HG03280 (cell line): ENCODE measurements around the gene SPEM2.
A peak's percentile ranks its signal among the peaks of the same experiment; 100 is the strongest.

ENCODE experiments used
- ATAC-seq: cut with Tn5 transposase; IDR thresholded peaks from one replicate; pipeline ENCODE4 v1.9.1; 2021; ENCODE audit warnings: mild to moderate bottlenecking, moderate library complexity; ENCODE audit not compliant: unreplicated experiment

SPEM2 gene

DNA sequence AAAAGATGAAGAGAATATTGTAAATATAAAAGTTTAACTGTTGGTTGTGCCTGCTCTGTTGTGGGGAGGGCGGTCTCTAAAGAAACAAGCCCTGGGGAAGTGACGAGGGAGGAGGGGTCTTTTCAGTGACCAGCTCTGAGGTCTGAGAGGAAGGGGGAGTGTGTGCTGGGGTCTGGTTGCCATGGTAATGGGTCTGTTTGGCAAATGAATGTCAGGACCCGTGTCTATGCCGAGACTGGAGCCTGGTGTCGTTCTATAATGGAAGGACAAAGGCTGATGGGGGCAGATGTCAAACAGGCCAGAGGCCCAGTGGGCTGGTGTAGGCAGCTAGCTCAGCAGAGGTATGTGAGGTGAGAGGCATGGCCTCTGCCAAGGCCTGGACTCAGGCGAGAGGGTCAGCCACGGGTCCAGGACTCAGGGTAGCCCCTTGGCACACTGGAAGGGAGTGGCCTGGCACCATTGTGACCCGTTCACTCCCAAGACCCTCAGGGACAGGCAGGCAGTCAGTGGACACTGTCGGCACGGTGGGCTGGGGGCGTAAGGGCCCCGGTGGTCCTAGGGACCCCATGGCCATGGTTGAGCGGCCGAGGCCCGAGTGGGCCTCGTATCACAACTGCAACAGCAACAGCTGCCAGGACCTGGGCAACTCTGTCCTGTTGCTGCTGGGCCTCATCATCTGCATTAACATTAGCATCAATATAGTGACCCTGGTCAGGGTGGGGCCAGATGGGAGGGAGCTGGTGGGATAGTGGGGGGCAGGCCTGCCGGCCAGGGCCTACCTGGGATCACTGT, 5.4 kb upstream of the SPEM2 start, which contains the start of gene SPEM1:
SPEM1 (plus strand) TSS at position 506 of the 792 bp plus-strand sequence; CDS start at position 567, 61 bp downstream.
- ATAC-seq = no peak

GRCh38 chr17:7421186-7421585, 4.2 kb upstream of the SPEM2 start:
- ATAC-seq = no peak

GRCh38 chr17:7423679-7424078, 1.7 kb upstream of the SPEM2 start:
- no peak for ATAC-seq

- ATAC-seq = no peak
Measured at GRCh38 chr17:7425756-7426155, 340 bp downstream of the SPEM2 start.

GRCh38 chr17:7426203-7426863, 917 bp downstream of the SPEM2 start:
- ATAC-seq = no peak

GRCh38 chr17:7426896-7427489, 1.6 kb downstream of the SPEM2 start:
- ATAC-seq = no peak

DNA sequence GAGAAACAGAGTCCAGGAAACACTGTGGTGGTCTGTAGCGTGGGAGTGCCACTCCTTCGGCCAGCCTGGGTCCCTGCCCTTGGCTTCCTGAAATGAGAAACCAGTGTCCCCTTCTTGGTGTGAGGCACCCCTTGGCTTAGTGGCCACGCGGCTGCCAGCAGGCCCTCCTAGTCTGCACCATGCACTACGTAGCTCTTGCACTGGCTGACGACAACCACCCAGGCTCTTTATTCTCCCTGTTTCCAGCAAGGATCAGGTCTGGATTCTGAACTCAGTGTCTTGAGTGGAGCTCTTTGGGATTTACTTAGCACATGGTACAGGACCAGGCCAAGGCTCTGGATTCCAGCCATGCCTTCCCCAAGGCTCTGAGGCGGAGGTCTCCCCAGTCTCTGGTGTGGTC, 2.1 kb downstream of the SPEM2 start:
- no peak for ATAC-seq

GRCh38 chr17:7428557-7428956, 3.1 kb downstream of the SPEM2 start, which contains the start of gene SPEM3:
Gene SPEM3 (plus strand): TSS chr17:7428857. CDS start chr17:7428903, 46 bp downstream.
- ATAC-seq = no peak

DNA sequence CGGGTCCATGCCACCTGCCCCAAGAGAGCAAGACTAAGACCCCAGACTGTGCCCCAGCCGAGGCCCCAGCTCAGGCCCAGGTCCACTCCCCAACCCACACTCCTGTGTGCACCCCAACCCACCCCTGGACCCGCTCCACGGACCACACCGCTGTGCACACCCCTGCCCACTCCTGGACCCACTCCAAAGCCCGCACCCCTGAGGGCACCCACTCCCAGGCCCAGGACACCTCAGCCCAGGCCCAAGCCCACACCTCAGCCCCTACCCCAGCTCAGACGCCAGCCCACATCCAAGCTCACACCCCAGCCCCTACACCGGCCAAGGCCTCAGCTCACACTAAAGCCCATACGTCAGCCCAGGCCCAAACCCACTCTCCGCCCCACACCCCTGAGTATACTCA, 4.3 kb downstream of the SPEM2 start:
- no peak for ATAC-seq

- ATAC-seq = no peak
Measured at GRCh38 chr17:7431231-7431630, 5.8 kb downstream of the SPEM2 start.

- ATAC-seq = no peak
Measured at GRCh38 chr17:7432296-7432695, 6.9 kb downstream of the SPEM2 start.

DNA sequence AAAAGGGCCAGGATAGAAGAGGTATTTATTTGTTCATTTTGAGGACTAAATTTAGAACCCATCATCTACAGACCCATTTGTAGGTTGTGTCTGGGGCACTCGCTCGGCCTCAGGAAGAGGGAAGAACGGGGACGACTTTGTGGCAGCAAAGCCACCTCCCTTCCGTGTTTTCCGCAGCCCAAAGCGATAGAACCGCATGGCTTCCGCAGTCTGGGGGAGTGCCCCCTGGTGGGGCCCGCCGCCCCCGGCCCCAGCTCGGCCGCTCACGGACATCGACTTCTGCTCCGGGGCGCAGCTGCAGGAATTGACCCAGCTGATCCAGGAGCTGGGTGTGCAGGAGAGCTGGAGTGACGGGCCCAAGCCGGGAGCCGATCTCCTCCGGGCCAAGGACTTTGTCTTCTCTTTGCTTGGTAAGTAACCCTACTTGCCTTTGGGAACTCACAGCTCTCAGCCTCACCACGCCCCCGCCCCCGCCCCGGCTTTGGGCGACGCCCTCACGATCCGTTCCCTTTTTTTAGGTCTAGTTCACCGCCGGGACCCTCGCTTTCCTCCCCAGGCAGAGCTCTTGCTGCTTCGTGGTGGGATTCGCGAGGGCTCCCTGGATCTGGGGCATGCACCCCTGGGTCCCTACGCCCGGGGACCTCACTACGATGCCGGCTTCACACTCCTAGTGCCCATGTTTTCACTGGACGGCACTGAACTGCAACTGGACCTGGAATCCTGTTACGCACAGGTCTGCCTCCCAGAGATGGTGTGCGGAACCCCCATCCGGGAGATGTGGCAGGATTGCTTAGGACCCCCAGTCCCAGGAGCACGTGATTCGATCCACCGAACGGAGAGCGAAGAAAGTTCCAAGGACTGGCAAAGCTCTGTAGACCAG, 10.5 kb downstream of the SPEM2 start:
- ATAC-seq = peak; percentile 17

GRCh38 chr17:7436556-7437368, 11.3 kb downstream of the SPEM2 start:
- no peak for ATAC-seq

GRCh38 chr17:7437369-7437863, 12.0 kb downstream of the SPEM2 start:
- ATAC-seq = no peak

GRCh38 chr17:7437950-7438614, 12.7 kb downstream of the SPEM2 start:
- ATAC-seq = no peak

DNA sequence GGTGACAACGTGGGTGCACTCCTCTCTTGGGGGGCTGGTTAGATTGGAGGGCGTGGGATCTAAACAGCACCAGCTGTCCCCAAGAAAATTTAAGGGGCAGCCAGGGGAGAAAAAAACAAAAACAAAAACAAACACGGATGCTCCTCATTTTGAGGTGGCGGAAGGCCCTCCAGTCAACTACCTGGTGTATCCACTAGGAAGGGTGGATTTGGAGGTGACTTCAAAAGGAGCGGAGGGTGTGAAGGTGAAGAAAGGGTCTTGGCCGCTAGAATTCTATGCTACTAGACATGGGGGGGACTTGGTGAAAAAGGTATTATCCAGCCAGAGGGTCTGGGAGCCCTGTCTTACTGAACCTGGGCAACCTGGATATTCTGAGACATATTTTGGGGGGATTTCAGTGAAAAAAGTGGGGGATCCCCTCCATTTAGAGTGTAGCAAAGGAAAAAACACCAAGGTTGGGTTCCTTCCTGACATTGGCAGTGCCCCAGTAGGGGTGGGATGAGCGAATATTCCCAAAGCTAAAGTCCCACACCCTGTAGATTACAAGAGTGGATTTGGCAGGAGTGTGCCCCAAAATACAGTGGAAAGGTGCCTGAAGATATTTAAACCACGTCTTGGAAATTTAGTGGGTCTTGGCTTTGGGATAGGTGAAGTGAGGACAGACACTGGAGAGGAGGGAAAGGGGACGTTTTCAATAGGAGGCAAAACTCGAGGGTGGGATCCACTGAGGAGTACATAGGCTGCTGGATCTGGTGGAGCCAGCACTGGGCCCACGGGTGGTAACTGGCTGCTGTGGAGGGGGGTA, 13.4 kb downstream of the SPEM2 start:
- ATAC-seq = no peak

DNA sequence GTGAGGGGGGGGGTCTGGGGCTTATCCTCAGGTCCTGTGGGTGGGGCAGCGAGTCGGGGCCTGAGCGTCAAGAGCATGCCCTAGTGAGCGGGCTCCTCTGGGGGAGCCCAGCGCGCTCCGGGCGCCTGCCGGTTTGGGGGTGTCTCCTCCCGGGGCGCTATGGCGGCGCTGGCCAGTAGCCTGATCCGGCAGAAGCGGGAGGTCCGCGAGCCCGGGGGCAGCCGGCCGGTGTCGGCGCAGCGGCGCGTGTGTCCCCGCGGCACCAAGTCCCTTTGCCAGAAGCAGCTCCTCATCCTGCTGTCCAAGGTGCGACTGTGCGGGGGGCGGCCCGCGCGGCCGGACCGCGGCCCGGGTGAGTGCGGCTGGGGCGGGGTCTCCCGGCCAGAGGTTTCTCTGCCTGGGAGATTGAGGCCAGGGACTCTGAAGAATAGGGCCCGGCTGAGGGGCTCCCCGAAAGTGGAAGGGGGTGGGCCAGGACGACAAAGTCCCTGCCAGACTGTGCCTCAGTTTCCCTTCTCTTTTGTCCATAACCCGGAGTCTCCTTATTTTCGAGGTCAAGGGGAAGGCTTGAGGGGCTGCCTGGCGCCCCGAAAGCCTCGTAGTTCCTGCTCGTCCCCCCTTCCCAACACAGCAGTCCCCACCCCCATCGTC, 14.2 kb downstream of the SPEM2 start, which contains the start of gene FGF11:
FGF11 (plus strand) TSS at position 51 of the 651 bp plus-strand sequence; CDS start at position 160, 109 bp downstream.
- ATAC-seq = no peak
